ENCODE data around the gene ZNF469. TPM values are rescaled to one million over a fixed set of nuclear protein-coding genes. Genes with fewer than 3 reads are reported as not detected.
"Not testable (repeated sequence)": the region's sequence is repeated elsewhere in the genome, so short reads cannot be mapped to it uniquely, and the experiment has no call there.

The ZNF469 gene
- polyA plus RNA-seq, 3 donors = 1.0 to 2.0 (median 1.8) TPM

- DNase-seq (ENCODE audit: extremely low read depth in 1 of 11, low read depth in 9 of 11, low spot score in 4 of 11) = no peak
These were observed 15.6 kb downstream of the ZNF469 start for GRCh38 chr16:88398170-88398873.

GRCh38 chr16:88398874-88399178 lies 16.1 kb downstream of the ZNF469 start:
- no peak for DNase-seq (ENCODE audit: extremely low read depth in 1 of 11, low read depth in 9 of 11, low spot score in 4 of 11)

GRCh38 chr16:88400186-88400585 lies 17.4 kb downstream of the ZNF469 start:
- no peak for DNase-seq (ENCODE audit: extremely low read depth in 1 of 11, low read depth in 9 of 11, low spot score in 4 of 11)

GRCh38 chr16:88401604-88402246 lies 19.0 kb downstream of the ZNF469 start:
- no peak for DNase-seq (ENCODE audit: extremely low read depth in 1 of 11, low read depth in 9 of 11, low spot score in 4 of 11)

- DNase-seq (ENCODE audit: extremely low read depth in 1 of 11, low read depth in 9 of 11, low spot score in 4 of 11) = peak in 1 of 11 donors; percentile 36
These were observed 19.9 kb downstream of the ZNF469 start for GRCh38 chr16:88402551-88403240.

GRCh38 chr16:88403794-88404581 lies 21.2 kb downstream of the ZNF469 start:
- no peak for DNase-seq (ENCODE audit: extremely low read depth in 1 of 11, low read depth in 9 of 11, low spot score in 4 of 11)

- no peak for DNase-seq (ENCODE audit: extremely low read depth in 1 of 11, low read depth in 9 of 11, low spot score in 4 of 11)
These were observed 22.0 kb downstream of the ZNF469 start for GRCh38 chr16:88404769-88405168.

GRCh38 chr16:88405216-88406060 lies 22.7 kb downstream of the ZNF469 start:
- DNase-seq (ENCODE audit: extremely low read depth in 1 of 11, low read depth in 9 of 11, low spot score in 4 of 11) = peak in 1 of 11 donors; percentile 60

- no peak for DNase-seq (ENCODE audit: extremely low read depth in 1 of 11, low read depth in 9 of 11, low spot score in 4 of 11)
These were observed 23.6 kb downstream of the ZNF469 start for GRCh38 chr16:88406096-88407041.

- DNase-seq (ENCODE audit: extremely low read depth in 1 of 11, low read depth in 9 of 11, low spot score in 4 of 11) = no peak
These were observed 24.3 kb downstream of the ZNF469 start for GRCh38 chr16:88407042-88407420.

- DNase-seq (ENCODE audit: extremely low read depth in 1 of 11, low read depth in 9 of 11, low spot score in 4 of 11) = no peak
These were observed 25.0 kb downstream of the ZNF469 start for GRCh38 chr16:88407807-88408206.

- DNase-seq (ENCODE audit: extremely low read depth in 1 of 11, low read depth in 9 of 11, low spot score in 4 of 11) = no peak
These were observed 25.9 kb downstream of the ZNF469 start for GRCh38 chr16:88408561-88409142.

- no peak for DNase-seq (ENCODE audit: extremely low read depth in 1 of 11, low read depth in 9 of 11, low spot score in 4 of 11)
These were observed 26.7 kb downstream of the ZNF469 start for GRCh38 chr16:88409296-88410065.

- not testable (repeated sequence) for DNase-seq (ENCODE audit: extremely low read depth in 1 of 11, low read depth in 9 of 11, low spot score in 4 of 11)
These were observed 27.7 kb downstream of the ZNF469 start for GRCh38 chr16:88410297-88410968.

GRCh38 chr16:88411951-88412576 lies 29.3 kb downstream of the ZNF469 start:
- DNase-seq (ENCODE audit: extremely low read depth in 1 of 11, low read depth in 9 of 11, low spot score in 4 of 11) = no peak

- DNase-seq (ENCODE audit: extremely low read depth in 1 of 11, low read depth in 9 of 11, low spot score in 4 of 11) = no peak
These were observed 30.0 kb downstream of the ZNF469 start for GRCh38 chr16:88412766-88413165.

Measured in renal cortex interstitium (tissue), 11 donors.